ENCODE data around the gene ASB7. TPM values are rescaled to one million over a fixed set of nuclear protein-coding genes. Genes with fewer than 3 reads are reported as not detected.

ASB7 gene
- total RNA-seq, 4 donors from 2014 or later = 5.4 to 15.8 (median 9.6) TPM

GRCh38 chr15:100682468-100682867 lies 80.1 kb downstream of the ASB7 start:
- 55 to 73% methylated on average over 4 of the region's 4 CpGs for WGBS, 2 donors
- no peak for DNase-seq (ENCODE audit: low spot score in 2 of 2)
- TF ChIP-seq POLR2A (IDR thresholded peaks at IDR 0.05) (no peak), CTCF (IDR thresholded peaks at IDR 0.05) (no peak)
- intact Hi-C loops (cut with DNase I; ENCODE audit: low total_unique reads) = no loop called here
- H3K4me3 ChIP-seq (ENCODE audit: low read depth, poor library complexity, severe bottlenecking) = no peak overlapping the region

- WGBS, 2 donors = 81 to 87% methylated on average over 6 of the region's 6 CpGs
- peak in 1 of 2 donors; percentile 64 for DNase-seq (ENCODE audit: low spot score in 2 of 2)
- H3K4me3 ChIP-seq (ENCODE audit: low read depth, poor library complexity, severe bottlenecking) = no peak overlapping the region
- TF ChIP-seq POLR2A (IDR thresholded peaks at IDR 0.05) (no peak), CTCF (IDR thresholded peaks at IDR 0.05) (no peak)
- intact Hi-C loops (cut with DNase I; ENCODE audit: low total_unique reads) = no loop called here
Observed at GRCh38 chr15:100683434-100683833, 81.0 kb downstream of the ASB7 start.

- TF ChIP-seq POLR2A (IDR thresholded peaks at IDR 0.05) = no peak
- TF ChIP-seq CTCF (IDR thresholded peaks at IDR 0.05) = no peak
- no peak for DNase-seq (ENCODE audit: low spot score in 2 of 2)
- 90 to 92% methylated on average over 6 of the region's 6 CpGs for WGBS, 2 donors
- no peak overlapping the region for H3K4me3 ChIP-seq (ENCODE audit: low read depth, poor library complexity, severe bottlenecking)
- intact Hi-C loops (cut with DNase I; ENCODE audit: low total_unique reads) = no loop called here
Observed at GRCh38 chr15:100684591-100684990, 82.2 kb downstream of the ASB7 start.

- peak; percentile 50 to 89 for DNase-seq (ENCODE audit: low spot score in 2 of 2)
- intact Hi-C loops (cut with DNase I; ENCODE audit: low total_unique reads) = no loop called here
- WGBS, 2 donors = 65 to 73% methylated on average over 21 to 23 of the region's 23 CpGs
- H3K4me3 ChIP-seq (ENCODE audit: low read depth, poor library complexity, severe bottlenecking) = no peak overlapping the region
- TF ChIP-seq POLR2A (IDR thresholded peaks at IDR 0.05) (no peak), CTCF (IDR thresholded peaks at IDR 0.05) (no peak)
Observed at GRCh38 chr15:100686021-100686724, 83.8 kb downstream of the ASB7 start.

- DNase-seq (ENCODE audit: low spot score in 2 of 2) = no peak
- intact Hi-C loops (cut with DNase I; ENCODE audit: low total_unique reads) = no loop called here
- WGBS, 2 donors = 73 to 80% methylated on average over 15 of the region's 15 CpGs
- no peak overlapping the region for H3K4me3 ChIP-seq (ENCODE audit: low read depth, poor library complexity, severe bottlenecking)
- no peak for TF ChIP-seq POLR2A (IDR thresholded peaks at IDR 0.05)
- no peak for TF ChIP-seq CTCF (IDR thresholded peaks at IDR 0.05)
Observed at GRCh38 chr15:100686725-100687473, 84.5 kb downstream of the ASB7 start.

All from lower leg skin (tissue), 4 donors.